H54 (cell line): ENCODE data around the gene TMEM81.
A peak's percentile ranks its signal among the peaks of the same experiment; 100 is the strongest.

Experiments
- DNase-seq: peaks from one replicate; pipeline ENCODE4 v3.0.0; 2011; ENCODE audit warnings: low spot score, mixed read lengths; ENCODE audit not compliant: insufficient read length
- FAIRE-seq: peaks from 3 replicates; lab custom pipeline; 2011; peaks lifted over from hg19 to GRCh38; lab: Jason Lieb, UNC
- POLR2A ChIP-seq: IDR thresholded peaks from 2 replicates; pipeline ENCODE4 v1.6.1; 2011; ENCODE audit warnings: low read depth, mild to moderate bottlenecking, low read length

The TMEM81 gene

DNA sequence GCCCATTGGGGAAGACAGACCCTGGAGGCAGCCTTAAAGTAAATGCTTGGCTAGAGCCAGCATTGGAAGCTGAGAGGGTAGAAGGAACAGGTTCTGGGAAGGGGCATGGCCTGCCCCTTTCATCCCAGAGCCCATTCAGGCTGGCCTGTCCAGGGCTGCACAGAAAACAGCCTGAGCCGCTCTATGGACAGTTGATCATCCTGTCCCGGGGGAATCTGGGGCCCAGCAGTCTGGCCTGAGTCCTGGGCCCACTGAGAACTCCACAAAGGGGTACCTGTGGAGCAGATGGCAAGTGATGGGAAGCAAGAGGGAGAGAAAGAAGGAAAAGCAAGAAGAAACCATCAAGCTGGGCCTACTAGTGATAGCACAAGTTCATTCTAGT lies 13.2 kb downstream of the TMEM81 start:
- no peak for TF ChIP-seq POLR2A
- no peak for DNase-seq
- FAIRE-seq, result no peak

DNA sequence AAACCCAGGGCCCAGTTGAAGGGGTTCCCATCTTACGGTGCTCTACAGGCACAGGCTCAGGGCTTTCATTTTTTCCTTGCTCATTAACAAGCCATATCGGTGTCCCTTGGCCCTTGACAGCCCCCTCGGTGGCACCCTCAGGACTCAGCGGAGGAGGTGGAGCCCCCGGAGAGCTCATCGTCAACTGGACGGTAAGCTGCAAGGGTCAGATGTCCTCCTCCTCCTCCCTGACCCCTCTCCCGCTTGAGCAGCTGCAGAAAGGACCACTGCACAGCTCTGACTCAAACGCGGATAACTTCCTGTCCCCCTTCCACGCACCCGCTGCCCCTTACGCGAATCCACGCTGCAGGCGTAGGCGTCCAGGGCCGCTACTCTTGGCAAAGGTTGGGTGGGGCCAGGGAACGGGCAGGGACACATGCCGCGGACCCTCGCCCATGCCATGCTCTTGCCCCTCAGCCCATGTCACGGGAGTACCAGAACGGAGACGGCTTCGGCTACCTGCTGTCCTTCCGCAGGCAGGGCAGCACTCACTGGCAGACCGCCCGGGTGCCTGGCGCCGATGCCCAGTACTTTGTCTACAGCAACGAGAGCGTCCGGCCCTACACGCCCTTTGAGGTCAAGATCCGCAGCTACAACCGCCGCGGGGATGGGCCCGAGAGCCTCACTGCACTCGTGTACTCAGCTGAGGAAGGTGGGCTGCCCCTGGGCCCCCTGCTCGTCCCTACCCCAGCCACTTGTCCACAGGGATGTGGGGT lies 14.7 kb downstream of the TMEM81 start:
- DNase-seq (no peak), FAIRE-seq (no peak)
- no peak for TF ChIP-seq POLR2A

DNA sequence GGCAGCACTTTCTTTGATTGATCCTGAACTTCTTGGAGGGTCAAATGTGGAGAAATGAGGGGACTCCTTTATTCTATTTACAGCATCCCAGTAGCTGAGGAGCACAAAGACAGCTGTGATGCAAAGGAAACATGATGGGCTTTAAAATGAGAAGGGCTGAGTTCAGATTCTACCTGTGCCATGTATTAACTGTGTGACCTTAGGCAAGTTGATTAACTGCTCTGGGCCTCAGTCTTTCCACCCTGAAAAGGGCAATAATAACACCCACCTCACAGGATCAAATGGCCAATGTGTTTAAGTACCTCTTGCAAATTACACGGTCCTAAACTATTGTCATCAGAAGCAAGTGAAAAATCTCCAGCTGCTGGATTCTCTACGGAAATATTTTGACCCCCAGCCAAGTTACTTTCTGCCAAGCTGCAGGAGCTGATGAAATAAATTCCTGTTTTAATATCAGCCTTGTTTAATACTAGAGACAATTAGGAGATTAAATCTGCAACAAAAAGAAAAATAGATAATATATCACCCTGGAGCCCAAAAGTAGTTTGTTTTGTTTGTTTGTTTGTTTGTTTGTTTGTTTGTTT lies 15.7 kb downstream of the TMEM81 start:
- FAIRE-seq (no peak), DNase-seq (no peak)
- TF ChIP-seq POLR2A, result no peak

DNA sequence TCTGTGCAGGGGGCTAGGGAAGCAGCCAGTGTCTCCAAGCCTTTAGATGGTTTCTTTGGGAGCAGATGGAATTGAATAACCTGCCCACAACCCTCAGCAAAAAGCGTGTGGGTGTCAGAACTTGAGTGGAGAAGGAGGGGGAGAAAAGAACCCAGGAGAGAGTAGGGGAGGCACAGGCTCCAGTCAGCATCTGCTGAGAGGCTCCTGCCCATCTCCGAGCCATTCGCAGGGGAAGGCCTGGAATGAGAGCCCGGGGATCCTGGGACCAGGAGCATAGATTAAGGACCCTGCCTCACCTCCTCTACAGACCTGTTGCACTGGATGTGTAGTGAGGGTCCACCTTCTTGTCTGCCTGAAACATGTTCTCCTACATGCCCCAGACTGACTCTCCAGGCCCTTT lies 16.3 kb downstream of the TMEM81 start:
- no peak for DNase-seq
- no peak for TF ChIP-seq POLR2A
- no peak for FAIRE-seq

DNA sequence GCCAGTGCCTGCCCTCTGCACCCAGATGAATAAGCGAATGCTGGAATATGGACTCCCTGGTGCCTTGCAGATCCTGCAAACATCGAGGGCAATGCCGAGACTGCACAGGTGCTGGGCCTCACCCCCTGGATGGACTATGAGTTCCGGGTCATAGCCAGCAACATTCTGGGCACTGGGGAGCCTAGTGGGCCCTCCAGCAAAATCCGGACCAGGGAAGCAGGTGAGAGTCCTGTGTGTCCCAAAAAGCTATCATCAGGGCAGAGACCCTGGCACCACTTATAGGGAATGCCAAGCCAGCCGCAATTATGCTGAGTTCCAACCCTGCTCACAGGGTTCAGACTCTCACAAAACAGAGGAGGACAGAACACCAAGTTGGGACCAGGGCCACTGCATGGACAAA lies 17.2 kb downstream of the TMEM81 start:
- no peak for DNase-seq
- FAIRE-seq, result no peak
- no peak for TF ChIP-seq POLR2A

DNA sequence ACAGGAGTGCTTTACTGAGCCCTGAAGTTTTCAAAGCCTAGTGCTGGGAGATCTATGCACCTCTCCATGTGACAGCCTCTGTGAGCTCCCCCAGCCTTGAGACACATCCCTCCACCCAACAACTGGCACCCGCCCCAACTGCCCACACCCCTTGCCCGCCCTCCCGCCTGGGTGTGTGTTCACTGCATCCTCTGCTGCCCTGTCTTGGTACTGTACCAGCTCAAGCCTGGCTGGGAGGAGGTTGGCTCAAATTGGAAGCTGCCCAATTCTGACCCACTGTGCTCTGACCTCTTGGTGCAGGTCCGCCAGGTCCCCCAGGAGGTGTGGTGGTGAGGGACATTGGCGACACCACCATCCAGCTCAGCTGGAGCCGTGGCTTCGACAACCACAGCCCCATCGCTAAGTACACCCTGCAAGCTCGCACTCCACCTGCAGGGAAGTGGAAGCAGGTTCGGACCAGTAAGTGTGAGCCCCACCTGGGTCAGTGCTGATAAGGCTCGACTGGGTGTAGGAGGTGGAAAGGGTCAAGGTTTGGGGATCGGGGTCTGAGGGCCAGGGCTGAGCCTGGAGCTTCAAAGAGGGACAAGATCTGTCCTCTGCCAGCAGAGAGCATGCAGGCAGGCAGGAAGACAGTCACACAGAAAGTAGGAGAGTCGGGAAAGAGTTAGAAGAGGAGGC lies 18.0 kb downstream of the TMEM81 start:
- no peak for TF ChIP-seq POLR2A
- DNase-seq (no peak), FAIRE-seq (no peak)

DNA sequence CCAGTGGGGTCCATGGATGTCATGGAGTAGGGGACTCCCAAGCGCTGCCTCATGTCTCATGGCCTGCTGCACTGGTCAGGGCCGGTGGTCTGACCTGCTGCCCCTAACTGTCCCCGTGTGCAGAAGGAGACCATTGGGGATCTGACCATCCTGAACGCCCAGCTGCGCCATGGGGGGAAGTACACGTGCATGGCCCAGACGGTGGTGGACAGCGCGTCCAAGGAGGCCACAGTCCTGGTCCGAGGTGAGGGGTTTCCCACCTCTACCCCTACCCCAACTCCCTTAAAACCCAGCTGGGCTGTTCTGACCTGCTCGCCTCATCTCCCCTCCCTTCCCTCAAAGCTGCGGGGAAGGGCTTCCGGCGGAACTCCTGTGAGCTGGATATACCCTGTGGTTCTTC lies 18.6 kb downstream of the TMEM81 start:
- TF ChIP-seq POLR2A, result no peak

DNA sequence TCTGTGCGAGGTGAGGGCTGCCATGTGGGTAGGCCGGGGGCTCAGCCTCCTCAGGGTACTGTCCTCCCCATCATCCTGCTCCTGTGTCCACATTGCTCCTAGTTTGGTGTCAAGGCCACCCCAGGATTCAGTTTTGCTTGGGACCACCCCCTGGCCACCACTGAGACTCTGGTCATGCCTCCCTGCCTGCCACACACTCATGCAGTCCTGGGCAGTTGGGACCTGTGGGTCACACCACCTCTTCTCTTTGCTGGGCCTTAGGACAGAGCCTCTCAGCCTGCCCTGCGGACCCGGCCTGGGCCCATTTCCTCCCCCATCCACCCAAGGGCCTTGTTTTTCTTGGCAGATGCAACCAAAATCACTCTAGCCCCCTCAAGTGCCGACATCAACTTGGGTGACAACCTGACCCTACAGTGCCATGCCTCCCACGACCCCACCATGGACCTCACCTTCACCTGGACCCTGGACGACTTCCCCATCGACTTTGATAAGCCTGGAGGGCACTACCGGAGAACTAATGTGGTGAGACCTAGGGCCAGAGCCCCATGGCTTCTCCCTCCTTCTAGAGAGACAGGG lies 19.4 kb downstream of the TMEM81 start:
- FAIRE-seq (no peak), DNase-seq (no peak)
- TF ChIP-seq POLR2A, result no peak

More for the DNA sequence above, 18.6 kb downstream of the TMEM81 start:
- DNase-seq, result no peak
- FAIRE-seq, result no peak

DNA sequence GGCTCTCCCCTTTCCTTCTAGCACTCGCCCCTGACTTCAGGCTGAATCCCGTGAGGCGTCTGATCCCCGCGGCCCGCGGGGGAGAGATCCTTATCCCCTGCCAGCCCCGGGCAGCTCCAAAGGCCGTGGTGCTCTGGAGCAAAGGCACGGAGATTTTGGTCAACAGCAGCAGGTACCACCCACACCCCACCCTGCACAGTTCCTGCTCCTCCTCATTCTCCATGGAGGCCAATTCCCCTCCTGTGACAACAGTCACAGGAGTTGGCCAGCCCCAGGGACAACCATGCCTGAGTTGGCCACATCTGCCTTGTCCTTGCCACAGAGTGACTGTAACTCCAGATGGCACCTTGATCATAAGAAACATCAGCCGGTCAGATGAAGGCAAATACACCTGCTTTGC lies 20.0 kb downstream of the TMEM81 start:
- DNase-seq (no peak), FAIRE-seq (no peak)
- TF ChIP-seq POLR2A, result no peak

DNA sequence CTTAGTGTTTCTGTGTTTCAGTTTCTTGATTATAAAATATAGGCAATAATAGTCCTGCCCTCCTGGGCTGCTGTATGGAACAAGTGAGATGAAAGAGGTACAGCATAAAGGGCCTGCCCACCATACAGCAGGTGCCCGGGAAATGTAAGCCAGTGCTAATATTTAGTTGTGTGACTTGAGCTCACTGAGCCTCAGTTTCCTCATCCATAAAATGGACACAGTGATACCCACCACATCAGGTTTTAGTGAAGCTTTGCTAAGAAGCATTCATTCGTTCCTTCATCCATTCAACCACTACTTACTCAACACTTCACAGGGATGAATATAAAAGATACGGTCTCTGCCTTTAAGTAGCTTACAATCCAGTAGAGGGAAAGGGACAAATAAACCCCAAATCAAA lies 21.4 kb downstream of the TMEM81 start:
- FAIRE-seq, result no peak
- TF ChIP-seq POLR2A, result no peak
- no peak for DNase-seq

DNA sequence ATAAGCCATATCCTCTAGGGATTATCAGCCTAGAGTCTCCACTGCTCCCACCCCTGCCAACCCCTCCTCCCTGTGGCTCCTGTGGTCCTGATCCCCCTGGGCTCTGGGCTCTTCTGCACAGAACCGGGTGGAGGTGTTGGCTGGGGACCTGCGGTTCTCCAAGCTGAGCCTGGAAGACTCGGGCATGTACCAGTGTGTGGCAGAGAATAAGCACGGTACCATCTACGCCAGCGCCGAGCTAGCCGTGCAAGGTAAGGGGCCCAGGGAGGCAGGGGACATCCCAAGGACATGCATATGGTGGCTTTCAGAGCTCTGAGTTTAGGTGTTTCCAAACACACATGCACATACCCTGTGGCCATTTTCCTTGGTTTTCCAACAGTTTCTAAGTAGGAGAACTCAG lies 21.9 kb downstream of the TMEM81 start:
- FAIRE-seq (no peak), DNase-seq (no peak)
- TF ChIP-seq POLR2A, result no peak

DNA sequence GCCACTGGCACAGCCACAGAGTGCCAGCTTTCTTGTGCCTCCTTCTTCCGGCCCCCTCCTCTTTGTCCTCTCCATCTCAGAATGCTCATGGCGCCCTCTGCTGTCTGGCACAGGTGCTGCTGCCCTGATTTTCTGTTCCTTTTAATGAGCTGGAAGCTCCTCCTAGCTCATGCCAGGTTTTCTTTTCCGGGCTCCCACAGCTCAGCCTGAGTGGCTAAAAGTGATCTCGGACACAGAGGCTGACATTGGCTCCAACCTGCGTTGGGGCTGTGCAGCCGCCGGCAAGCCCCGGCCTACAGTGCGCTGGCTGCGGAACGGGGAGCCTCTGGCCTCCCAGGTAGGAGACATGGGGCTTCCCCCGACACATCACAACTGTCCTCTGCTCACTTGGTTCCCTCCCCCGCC lies 22.6 kb downstream of the TMEM81 start:
- TF ChIP-seq POLR2A, result no peak
- no peak for FAIRE-seq

DNA sequence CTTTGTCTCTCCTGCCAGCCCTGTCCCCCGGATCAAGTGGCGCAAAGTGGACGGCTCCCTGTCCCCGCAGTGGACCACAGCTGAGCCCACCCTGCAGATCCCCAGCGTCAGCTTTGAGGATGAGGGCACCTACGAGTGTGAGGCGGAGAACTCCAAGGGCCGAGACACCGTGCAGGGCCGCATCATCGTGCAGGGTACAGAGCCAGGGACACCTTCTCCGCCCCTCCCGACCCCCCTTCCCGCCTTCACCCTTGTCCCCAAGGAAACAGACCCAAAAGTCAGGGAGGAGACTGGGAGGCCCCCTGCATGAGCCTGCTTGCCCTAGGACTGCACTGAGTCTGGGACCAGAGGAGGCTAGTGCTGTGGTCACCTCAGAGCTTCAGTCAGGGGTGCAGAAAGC lies 23.0 kb downstream of the TMEM81 start:
- FAIRE-seq (no peak), DNase-seq (no peak)
- TF ChIP-seq POLR2A, result no peak

More for the DNA sequence above, 22.6 kb downstream of the TMEM81 start:
- peak; percentile 80 for DNase-seq

DNA sequence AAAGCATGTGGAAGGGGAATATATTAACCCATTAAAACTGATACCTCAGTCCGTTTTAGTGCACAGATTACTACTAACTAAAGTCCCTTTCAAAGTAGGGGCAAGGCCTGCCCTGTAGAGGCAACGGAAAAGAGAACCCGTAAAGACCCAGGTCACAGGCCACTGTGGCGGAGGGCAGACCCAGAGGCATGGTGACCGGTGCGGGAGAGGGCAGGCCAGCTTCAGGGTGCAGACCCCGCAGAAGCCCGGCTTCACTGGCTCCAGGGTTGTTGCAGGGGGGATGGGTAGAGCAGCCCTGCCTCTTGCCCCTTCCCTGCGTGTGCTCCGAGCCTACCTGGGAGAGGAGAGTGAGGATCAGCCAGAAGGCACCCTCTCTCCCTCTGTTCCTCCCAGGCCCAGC lies 23.5 kb downstream of the TMEM81 start:
- DNase-seq, result no peak
- FAIRE-seq, result no peak
- no peak for TF ChIP-seq POLR2A
